Measurements from ENCODE around the gene LMF2. TPM values are rescaled to one million over a fixed set of nuclear protein-coding genes. Genes with fewer than 3 reads are reported as not detected.

LMF2 gene
- total RNA-seq, 2 donors from 2014 or later, result 147 to 158 TPM

GRCh38 chr22:50528682-50529415, 21.3 kb upstream of the LMF2 start:
- peak overlapping the region in 2 of 4 donors; percentile 85 to 90 for H3K27ac ChIP-seq
- intact Hi-C loops (cut with DNase I), result no loop called here
- H3K27me3 ChIP-seq, result peaks cover 0 to 21% of the 10 kb centered on the region in 2 donors
- H3K36me3 ChIP-seq (replicated peaks in 1 of 2; ENCODE audit: insufficient read depth in 1 of 2, low read depth in 2 of 2), result no peaks in the 10 kb centered on the region
- 54 to 70% methylated on average over 8 to 14 of the region's 15 CpGs for WGBS, 2 donors
- no peak overlapping the region for H3K4me3 ChIP-seq
- peaks cover 68% of the 10 kb centered on the region for H3K4me1 ChIP-seq
- no peak for DNase-seq
- no peak for ATAC-seq
- TF ChIP-seq POLR2A (IDR thresholded peaks at IDR 0.05) (no peak), CTCF (IDR thresholded peaks at IDR 0.05) (no peak)
- no peaks in the 10 kb centered on the region for H3K9me3 ChIP-seq

- H3K27me3 ChIP-seq, result peaks cover 0 to 21% of the 10 kb centered on the region in 2 donors
- no peak overlapping the region for H3K4me3 ChIP-seq
- 85 to 89% methylated on average over 17 to 18 of the region's 18 CpGs for WGBS, 2 donors
- intact Hi-C loops (cut with DNase I), result no loop called here
- peaks cover 69% of the 10 kb centered on the region for H3K4me1 ChIP-seq
- ATAC-seq, result no peak
- no peaks in the 10 kb centered on the region for H3K9me3 ChIP-seq
- peak overlapping the region in 2 of 4 donors; percentile 85 to 90 for H3K27ac ChIP-seq
- peaks cover 0 to 4% of the 10 kb centered on the region in 2 donors for H3K36me3 ChIP-seq (replicated peaks in 1 of 2; ENCODE audit: insufficient read depth in 1 of 2, low read depth in 2 of 2)
- DNase-seq, result no peak
- no peak for TF ChIP-seq CTCF (IDR thresholded peaks at IDR 0.05)
Measured at GRCh38 chr22:50527921-50528681, 20.6 kb upstream of the LMF2 start.

GRCh38 chr22:50526834-50527801, 19.6 kb upstream of the LMF2 start:
- no peak for ATAC-seq
- Histone ChIP-seq H3K27me3 (peaks cover 0 to 21% of the 10 kb centered on the region in 2 donors), H3K4me1 (peaks cover 61% of the 10 kb centered on the region), H3K9me3 (no peaks in the 10 kb centered on the region), H3K27ac (peak overlapping the region; percentile 89 to 97 (median 92)), H3K36me3 (replicated peaks in 1 of 2; ENCODE audit: insufficient read depth in 1 of 2, low read depth in 2 of 2) (peaks cover 0 to 7% of the 10 kb centered on the region in 2 donors), H3K4me3 (no peak overlapping the region)
- TF ChIP-seq POLR2A (IDR thresholded peaks at IDR 0.05), result peak in 1 of 3 donors; percentile 26
- TF ChIP-seq CTCF (IDR thresholded peaks at IDR 0.05), result no peak
- DNase-seq, result peak in 1 of 4 donors; percentile 65
- intact Hi-C loops (cut with DNase I), result no loop called here
- WGBS, 2 donors, result 64 to 76% methylated on average over 28 to 29 of the region's 29 CpGs

- ATAC-seq (peak; percentile 49), DNase-seq (peak; percentile 79 to 85 (median 81))
- Histone ChIP-seq H3K4me3 (peak overlapping the region; percentile 38 to 59), H3K27ac (peak overlapping the region; percentile 89 to 97 (median 92)), H3K4me1 (peaks cover 52% of the 10 kb centered on the region), H3K36me3 (replicated peaks in 1 of 2; ENCODE audit: insufficient read depth in 1 of 2, low read depth in 2 of 2) (peaks cover 0 to 7% of the 10 kb centered on the region in 2 donors), H3K27me3 (peaks cover 0 to 15% of the 10 kb centered on the region in 2 donors), H3K9me3 (no peaks in the 10 kb centered on the region)
- WGBS, 2 donors, result 2 to 3% methylated on average over 6 to 52 of the region's 77 CpGs
- peak in 1 of 3 donors; percentile 11 for TF ChIP-seq POLR2A (IDR thresholded peaks at IDR 0.05)
- TF ChIP-seq CTCF (IDR thresholded peaks at IDR 0.05), result peak; percentile 27 to 57 (median 46)
- intact Hi-C loops (cut with DNase I), result no loop called here
Measured at GRCh38 chr22:50526108-50526833, 18.8 kb upstream of the LMF2 start.

All from body of pancreas (tissue), 4 donors.